SK-N-SH treated with all-trans-retinoic acid at 6 μM for 48 hours (cell line): ENCODE measurements around the gene PPP2R3B.

Source experiments
- GLIS3 ChIP-seq: fragments of 250-450 bp; sonication (Bioruptor Pico); IDR thresholded peaks from 2 replicates; pipeline ENCODE4 v1.5.0; 2020; ENCODE audit warnings: mild to moderate bottlenecking, moderate library complexity
- OSR1 ChIP-seq: fragments of 250-450 bp; sonication (Bioruptor Pico); IDR thresholded peaks from 2 replicates; pipeline ENCODE4 v1.8.0; 2022; ENCODE audit warnings: moderate library complexity, mild to moderate bottlenecking, inconsistent platforms
- PATZ1 ChIP-seq: fragments of 250-450 bp; sonication (Bioruptor Pico); IDR thresholded peaks from 2 replicates; pipeline ENCODE4 v1.8.0; 2020; ENCODE audit warnings: mild to moderate bottlenecking, moderate library complexity, borderline replicate concordance
- SNAI2 ChIP-seq: fragments of 250-450 bp; sonication (Bioruptor Pico); IDR thresholded peaks from 2 replicates; pipeline ENCODE4 v1.5.0; 2020; ENCODE audit warnings: mild to moderate bottlenecking, moderate library complexity
- ZFP3 ChIP-seq: fragments of 250-450 bp; sonication (Bioruptor Pico); IDR thresholded peaks from 2 replicates; pipeline ENCODE4 v1.5.0; 2020; ENCODE audit warnings: mild to moderate bottlenecking, moderate library complexity
- ZFP30 ChIP-seq: fragments of 450-650 bp; formaldehyde crosslinking; IDR thresholded peaks from 2 replicates; pipeline ENCODE4 v1.5.0; 2022; ENCODE audit warnings: mild to moderate bottlenecking, moderate library complexity

- TF ChIP-seq PATZ1 (no peak), ZFP30 (no peak), SNAI2 (CRISPR knock-in tag) (no peak), OSR1 (no peak), GLIS3 (CRISPR knock-in tag) (no peak), ZFP3 (CRISPR knock-in tag) (no peak)
Measured at GRCh38 chrX:318739-319578, 67.7 kb downstream of the PPP2R3B start, which contains the start of gene GTPBP6.
